PFSK-1 (cell line): ENCODE measurements around the gene ACOX3.

Experiments
- POLR2AphosphoS5 ChIP-seq: IDR thresholded peaks from 2 replicates; pipeline ENCODE4 v1.6.1; 2012; ENCODE audit warnings: low read depth, mild to moderate bottlenecking, control low read depth, low read length, moderate library complexity
- REST ChIP-seq, 2 experiments: IDR thresholded peaks; 2 replicates each; pipeline versions ENCODE4 v1.6.1 to v1.8.0; 2011 to 2012; ENCODE audit warnings: low read depth in 2 of 2, low read length in 2 of 2, control low read depth in 1 of 2, inconsistent platforms in 1 of 2, mild to moderate bottlenecking in 1 of 2, moderate library complexity in 1 of 2; ENCODE audit not compliant: insufficient read depth in 1 of 2
- SIN3A ChIP-seq: IDR thresholded peaks from 2 replicates; pipeline ENCODE4 v1.6.1; 2012; ENCODE audit warnings: mild to moderate bottlenecking, low read length, moderate library complexity, borderline replicate concordance; ENCODE audit not compliant: insufficient read depth

- TF ChIP-seq SIN3A (no peak), REST (IDR thresholded peaks at IDR 0.05; ENCODE audit: insufficient read depth in 1 of 2, low read depth in 2 of 2, low read length in 2 of 2) (no peak), POLR2AphosphoS5 (no peak)
Measured at GRCh38 chr4:8474856-8475255, 34.3 kb upstream of the ACOX3 start.
